HepG2 (cell line): ENCODE data around the gene PPAN. TPM values are rescaled to one million over a fixed set of nuclear protein-coding genes. Genes with fewer than 3 reads are reported as not detected.

ENCODE experiments used
- CENPX ChIP-seq: sonication (generic); formaldehyde crosslinking; IDR thresholded peaks from 2 replicates; pipeline ENCODE4 v1.9.0; 2021; ENCODE audit warnings: mild to moderate bottlenecking, missing genetic modification reagents, moderate library complexity
- GMEB2 ChIP-seq: IDR thresholded peaks from 2 replicates; pipeline ENCODE4 v1.6.1; 2016; ENCODE audit warnings: missing biosample characterization, missing genetic modification reagents, low read depth
- HCFC1 ChIP-seq: fragments of 150-350 bp; IDR thresholded peaks from 2 replicates; pipeline ENCODE4 v1.6.1; 2014; ENCODE audit warnings: low read depth, low read length
- HNRNPL ChIP-seq: fragments of 200-400 bp; formaldehyde crosslinking; IDR thresholded peaks from 2 replicates; pipeline ENCODE4 v1.6.1; 2017; ENCODE audit warnings: mild to moderate bottlenecking, low read depth, low read length
- KAT2B ChIP-seq: fragments of 150-350 bp; IDR thresholded peaks from 2 replicates; pipeline ENCODE4 v1.6.1; 2014; ENCODE audit warnings: low read depth, low read length, borderline replicate concordance
- NFATC3 ChIP-seq: sonication (generic); formaldehyde crosslinking; IDR thresholded peaks from 2 replicates; pipeline ENCODE4 v1.5.1; 2020; ENCODE audit warnings: mild to moderate bottlenecking, missing genetic modification reagents
- NR2C2 ChIP-seq: sonication (generic); formaldehyde crosslinking; IDR thresholded peaks from 2 replicates; pipeline ENCODE4 v1.4.0; 2020; ENCODE audit warnings: missing genetic modification reagents, mild to moderate bottlenecking, moderate library complexity, borderline replicate concordance
- PHB2 ChIP-seq: fragments of 450-650 bp; IDR thresholded peaks from 2 replicates; pipeline ENCODE4 v1.6.1; 2018; ENCODE audit not compliant: partially characterized antibody
- PRPF4 ChIP-seq: fragments of 200-400 bp; formaldehyde crosslinking; IDR thresholded peaks from 2 replicates; pipeline ENCODE4 v1.6.1; 2016; ENCODE audit warnings: low read length, low read depth; ENCODE audit not compliant: poor library complexity, severe bottlenecking
- PTBP1 ChIP-seq: fragments of 200-400 bp; formaldehyde crosslinking; IDR thresholded peaks from 2 replicates; pipeline ENCODE4 v1.6.1; 2018; ENCODE audit warnings: low read length, low read depth; ENCODE audit not compliant: poor library complexity, severe bottlenecking
- RAD51 ChIP-seq: fragments of 450-650 bp; IDR thresholded peaks from 2 replicates; pipeline ENCODE4 v1.6.1; 2016; ENCODE audit warnings: borderline replicate concordance
- SRY ChIP-seq: sonication (generic); formaldehyde crosslinking; IDR thresholded peaks from 2 replicates; pipeline ENCODE4 v1.8.0; 2022; ENCODE audit warnings: mild to moderate bottlenecking, missing genetic modification reagents
- ZBTB2 ChIP-seq: sonication (generic); formaldehyde crosslinking; IDR thresholded peaks from 2 replicates; pipeline ENCODE4 v1.8.0; 2022; ENCODE audit warnings: low read depth, missing genetic modification reagents
- ZBTB25 ChIP-seq: IDR thresholded peaks from 2 replicates; pipeline ENCODE4 v1.6.1; 2018; ENCODE audit warnings: missing genetic modification reagents
- ZMYM2 ChIP-seq: sonication (generic); formaldehyde crosslinking; IDR thresholded peaks from 2 replicates; pipeline ENCODE4 v1.8.0; 2022; ENCODE audit warnings: mild to moderate bottlenecking, missing genetic modification reagents
- ZNF124 ChIP-seq: sonication (generic); formaldehyde crosslinking; IDR thresholded peaks from 2 replicates; pipeline ENCODE4 v1.4.0; 2020; ENCODE audit warnings: missing genetic modification reagents
- ZNF160 ChIP-seq: sonication (generic); formaldehyde crosslinking; IDR thresholded peaks from 2 replicates; pipeline ENCODE4 v1.8.0; 2022; ENCODE audit warnings: mild to moderate bottlenecking, inconsistent platforms, missing genetic modification reagents
- ZNF275 ChIP-seq: sonication (generic); formaldehyde crosslinking; IDR thresholded peaks from 2 replicates; pipeline ENCODE4 v1.8.0; 2022; ENCODE audit warnings: missing genetic modification reagents, mild to moderate bottlenecking, inconsistent platforms, borderline replicate concordance
- ZNF350 ChIP-seq: sonication (generic); formaldehyde crosslinking; IDR thresholded peaks from 2 replicates; pipeline ENCODE4 v1.4.0; 2020; ENCODE audit warnings: mild to moderate bottlenecking, low read depth, missing genetic modification reagents, borderline replicate concordance
- ZNF468 ChIP-seq: sonication (generic); formaldehyde crosslinking; IDR thresholded peaks from 2 replicates; pipeline ENCODE4 v1.8.0; 2022; ENCODE audit warnings: mild to moderate bottlenecking, moderate library complexity, missing genetic modification reagents
- ZNF678 ChIP-seq: sonication (generic); formaldehyde crosslinking; IDR thresholded peaks from 2 replicates; pipeline ENCODE4 v1.4.0; 2020; ENCODE audit warnings: mild to moderate bottlenecking, missing genetic modification reagents
- polyA plus RNA-seq, 8 experiments: library from polyadenylated mRNA; depleted of rRNA in 3 of 8; stranded (reverse) in 7 of 8; unstranded in 1 of 8; fragments of >200 nt; fragmentation: Illumina TruSeq in 4 of 8; extraction: Trizol in 4 of 8; gene quantifications; 2 replicates each; pipeline versions ENCODE4 v1.2.1 to v1.2.3, GENCODE V29; 2011 to 2016; ENCODE audit warnings: low read depth in 4 of 8, missing spikeins in 1 of 8, mixed read lengths in 1 of 8; ENCODE audit not compliant: insufficient read depth in 1 of 8
- total RNA-seq, 5 experiments: library from RNA; depleted of rRNA; stranded (reverse); fragments of >200 nt; fragmentation: Illumina TruSeq; extraction: Trizol; gene quantifications; 2 replicates each; pipeline ENCODE4 v1.2.3, GENCODE V29; 2016; ENCODE audit warnings: low read depth in 1 of 5

PPAN gene
- total and polyA plus RNA-seq, 2 of the 13 experiments (the other 11 are each of a cell fraction or from before 2014, with no cell fraction given) = 36.2 to 41.9 TPM

- TF ChIP-seq PRPF4 = no peak
- TF ChIP-seq PHB2 = no peak
- peak; percentile 24; the same call in 1 of the 2 replicates for TF ChIP-seq ZBTB2
- no peak for TF ChIP-seq ZNF275 (CRISPR knock-in tag)
- peak; percentile 85; the same call in 1 of the 2 replicates for TF ChIP-seq SRY
- no peak for TF ChIP-seq ZNF678 (CRISPR knock-in tag)
- TF ChIP-seq ZNF350 = peak; percentile 54; the same call in 1 of the 2 replicates
- no peak for TF ChIP-seq HNRNPL
- no peak for TF ChIP-seq CENPX
- TF ChIP-seq ZNF160 (CRISPR knock-in tag) = 0 out of 2 replicates have a peak, but pooled peaks have one; percentile 80
- peak; percentile 66; the same call in 1 of the 2 replicates for TF ChIP-seq GMEB2 (CRISPR knock-in tag)
- TF ChIP-seq NR2C2 (CRISPR knock-in tag) = peak; percentile 71
- TF ChIP-seq HCFC1 = peak; percentile 72
- no peak for TF ChIP-seq ZMYM2 (CRISPR knock-in tag)
- no peak for TF ChIP-seq PTBP1
- TF ChIP-seq NFATC3 (CRISPR knock-in tag) = peak; percentile 53; the same call in 1 of the 2 replicates
- no peak for TF ChIP-seq KAT2B
- TF ChIP-seq ZBTB25 (CRISPR knock-in tag) = no peak
- TF ChIP-seq ZNF124 (CRISPR knock-in tag) = no peak
- TF ChIP-seq RAD51 = no peak
- no peak for TF ChIP-seq ZNF468 (CRISPR knock-in tag)
These were observed at the start of gene PPAN (continued) for GRCh38 chr19:10106100-10106936.
